ENCODE measurements around the gene SCYGR8.

Gene SCYGR8

DNA sequence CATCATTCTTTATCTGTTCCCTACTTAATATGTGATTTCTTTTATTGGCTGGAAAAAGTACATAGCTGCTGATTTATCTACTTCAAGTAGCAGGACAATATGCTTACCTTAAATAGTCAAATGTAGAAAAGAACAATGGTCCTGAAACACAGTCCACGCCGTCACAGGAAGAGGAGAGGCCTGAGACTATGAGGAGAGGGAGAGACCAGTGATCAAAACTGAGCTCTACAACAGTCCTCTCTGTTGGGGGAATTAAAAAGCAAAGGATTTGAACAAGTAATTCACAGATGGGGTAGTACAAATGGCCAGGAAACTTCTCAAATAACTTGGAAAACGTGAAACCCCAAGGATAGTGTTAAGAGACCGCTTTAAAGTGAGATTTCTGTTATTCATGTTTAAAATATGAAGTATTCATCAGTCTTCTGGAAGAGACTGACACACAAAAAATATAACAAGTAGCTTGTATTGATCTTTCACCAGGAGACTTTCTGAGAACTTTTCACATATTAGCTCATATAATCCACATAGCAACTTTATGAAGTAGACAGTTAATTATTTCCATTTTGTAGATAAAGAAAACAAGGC, 20.2 kb downstream of the SCYGR8 start:
- DNase-seq: no peak

DNA sequence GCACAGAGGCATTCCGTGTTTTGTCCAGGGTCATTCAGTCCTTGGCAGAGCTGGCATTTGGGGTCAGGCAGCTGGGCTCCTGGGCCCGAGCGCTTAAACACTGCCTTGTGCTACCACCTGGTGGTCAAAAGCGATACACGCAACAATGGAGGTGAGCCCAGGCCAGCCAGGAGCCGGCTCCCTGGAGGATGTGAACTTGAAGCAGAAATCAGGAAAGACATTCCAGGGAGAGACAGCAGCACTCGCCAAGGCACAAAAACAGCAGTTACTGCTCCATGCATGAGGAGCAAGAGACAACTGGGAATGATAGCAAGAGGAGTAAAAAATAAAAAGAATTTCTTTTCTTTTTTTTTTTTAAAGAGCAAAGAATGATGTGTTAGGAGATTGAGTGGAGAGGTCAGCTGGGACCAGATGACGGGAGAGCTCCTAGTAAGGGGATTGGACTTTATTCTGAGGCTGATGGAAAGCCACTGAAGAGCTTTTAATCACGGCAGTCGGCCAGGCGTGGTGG, 20.7 kb downstream of the SCYGR8 start:
- peak; percentile 43 for DNase-seq

DNA sequence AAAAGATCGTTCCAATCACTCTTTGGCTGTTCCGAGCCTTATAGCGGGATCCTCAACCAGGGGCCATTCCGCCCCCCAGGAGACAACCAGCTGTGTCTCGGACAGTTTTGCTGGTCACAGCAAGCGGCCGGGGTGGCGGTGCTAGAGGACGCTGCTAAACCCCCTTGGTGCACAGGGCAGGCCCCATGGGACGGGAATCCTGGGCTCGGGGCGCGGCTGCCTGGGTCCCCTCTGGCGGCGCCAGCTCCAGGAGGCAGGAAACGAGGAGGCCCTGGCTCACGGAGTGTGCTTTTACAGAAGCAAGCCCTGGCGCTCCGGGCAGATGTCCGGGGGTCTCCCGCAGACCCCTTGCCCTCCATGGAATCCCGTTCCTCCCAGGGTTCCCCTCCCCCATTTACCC, 22.1 kb downstream of the SCYGR8 start:
- no peak for DNase-seq

DNA sequence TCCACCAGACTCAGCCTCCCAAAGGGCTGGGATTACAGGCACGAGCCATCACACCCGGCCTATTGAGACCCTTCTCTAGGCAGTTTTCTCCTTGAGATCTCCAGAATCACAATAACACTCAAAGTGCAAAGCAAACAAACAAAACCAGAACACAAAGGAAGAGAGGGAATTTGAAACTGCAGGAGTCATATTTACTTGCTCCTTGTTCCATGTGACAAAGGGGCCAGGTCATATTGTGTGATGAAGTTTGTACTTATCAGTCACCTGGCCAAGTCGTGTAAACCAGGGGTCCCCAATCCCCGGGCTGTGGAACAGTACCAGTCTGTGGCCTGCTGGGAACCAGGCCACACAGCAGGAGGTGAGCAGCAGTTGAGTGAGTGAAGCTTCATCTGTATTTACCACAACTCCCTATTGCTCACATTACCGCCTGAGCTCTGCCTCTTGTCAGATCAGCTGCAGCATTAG, 26.5 kb downstream of the SCYGR8 start:
- no peak for DNase-seq

DNA sequence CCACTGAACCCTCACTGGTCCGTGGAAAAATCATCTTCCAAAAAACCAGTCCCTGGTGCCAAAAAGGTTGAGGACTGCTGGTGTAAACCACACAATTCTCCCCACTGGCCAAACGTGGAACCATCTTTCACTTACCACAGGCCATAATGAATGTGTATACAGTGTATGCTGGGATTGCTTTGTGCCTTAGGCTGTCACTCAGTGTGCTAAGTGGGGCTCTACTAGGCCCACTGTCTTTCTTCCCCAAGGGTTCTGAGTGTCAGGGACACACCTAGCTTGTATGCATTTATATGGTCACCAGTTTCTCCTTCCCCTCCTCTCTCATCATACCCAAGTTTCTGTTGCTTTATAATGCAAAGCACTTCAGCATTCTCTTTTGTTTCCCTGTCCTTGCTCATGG, 27.2 kb downstream of the SCYGR8 start:
- no peak for DNase-seq

DNA sequence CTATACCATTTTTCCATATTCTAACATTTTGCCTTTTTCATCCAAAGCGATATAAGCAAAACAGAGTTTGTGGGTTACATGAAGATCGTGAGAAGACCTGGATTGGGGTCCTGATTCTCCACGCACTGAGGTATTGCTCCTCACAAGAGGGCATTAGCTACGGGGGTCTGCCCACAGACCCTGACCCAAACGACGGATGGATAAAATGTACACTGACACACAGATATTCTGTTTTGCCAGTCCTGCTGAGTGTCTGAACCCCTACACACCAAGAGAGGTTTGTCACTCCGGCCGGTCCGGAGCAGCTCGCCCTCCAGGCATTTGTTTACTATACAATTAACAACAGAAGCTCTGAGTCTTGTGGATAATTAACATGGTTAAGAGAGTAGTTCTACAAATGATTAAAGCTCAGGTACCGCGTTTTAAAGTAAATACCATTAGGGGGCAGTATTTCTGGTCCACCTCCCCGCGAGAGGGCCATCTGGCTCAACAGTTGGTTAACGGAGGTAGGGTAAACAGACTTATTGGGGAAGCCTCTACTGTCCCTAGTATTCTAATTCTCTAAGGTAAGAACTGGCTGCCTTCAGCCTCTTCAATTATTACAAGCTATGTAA, 28.4 kb downstream of the SCYGR8 start:
- no peak for DNase-seq

DNA sequence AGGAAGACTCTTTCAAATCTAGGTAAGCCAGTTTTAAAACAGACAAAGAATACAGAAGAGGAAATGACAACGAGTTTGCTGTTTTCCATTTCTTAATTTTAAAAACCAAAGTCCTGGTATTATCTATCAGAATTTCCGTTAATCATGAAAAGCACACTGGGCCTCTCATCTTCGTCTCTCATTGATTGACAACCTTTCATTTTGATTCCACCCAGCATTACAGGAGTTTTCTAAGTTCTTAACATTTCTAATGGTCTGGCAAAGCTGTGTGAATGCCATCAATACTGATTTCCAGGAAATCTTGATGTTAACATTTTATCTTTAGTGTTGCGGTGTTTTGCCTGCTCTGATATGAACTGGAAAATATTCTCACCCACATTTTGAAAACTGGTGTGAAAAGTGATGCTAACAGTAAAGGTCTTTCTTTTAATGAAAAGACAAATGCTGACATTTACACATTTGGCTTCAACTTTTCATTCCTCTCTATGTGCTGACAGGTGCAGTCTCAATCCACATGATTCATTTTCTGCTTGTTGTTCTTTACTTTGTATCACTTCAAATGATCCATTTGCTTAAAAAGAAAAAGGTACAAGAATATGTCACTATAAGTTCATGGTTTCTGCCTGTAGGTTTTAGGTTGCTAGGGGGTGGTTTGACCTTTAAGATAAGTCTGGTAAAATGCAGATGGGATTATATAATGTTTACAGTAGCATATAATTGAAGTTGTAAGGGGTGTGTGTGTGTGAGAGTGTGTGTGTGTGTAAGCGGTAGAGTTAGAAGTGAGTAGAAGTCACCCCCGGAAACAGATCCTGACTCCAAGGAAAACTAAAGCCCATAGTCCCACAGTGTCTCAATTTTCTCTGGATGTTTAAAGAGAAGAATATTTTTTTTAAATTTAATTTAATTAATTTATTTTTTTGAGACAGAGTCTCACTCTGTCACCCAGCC, 29.5 kb downstream of the SCYGR8 start:
- no peak for DNase-seq

DNA sequence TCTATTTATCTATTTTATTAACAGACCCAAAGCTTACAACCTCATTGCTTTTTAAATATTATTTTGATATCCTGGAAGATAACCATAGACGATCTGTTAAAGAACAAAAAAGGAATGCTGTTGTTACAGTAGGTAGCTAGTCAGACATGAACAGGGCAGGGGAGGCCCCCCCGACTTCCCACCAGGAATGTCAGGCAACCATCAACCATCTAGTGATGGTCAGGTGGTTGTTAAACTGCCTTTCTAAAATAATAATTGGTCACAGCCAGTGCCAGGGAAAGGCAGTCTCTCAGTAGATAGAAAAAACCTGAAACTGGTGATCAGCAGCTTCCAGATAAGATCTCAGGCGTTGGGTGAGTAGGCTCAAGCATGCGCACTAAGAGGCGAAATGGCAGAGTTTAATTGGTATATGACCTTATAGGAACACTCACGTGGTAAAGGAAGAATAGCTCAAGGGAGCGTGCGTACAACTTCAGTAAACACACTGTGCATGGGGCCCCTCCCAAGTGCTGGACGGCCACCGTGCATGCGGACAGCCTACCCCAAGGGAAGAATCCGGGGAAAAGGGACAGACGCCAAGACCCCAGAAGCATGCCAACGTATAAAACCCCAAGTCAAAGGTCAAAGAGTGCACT, 35.4 kb downstream of the SCYGR8 start:
- no peak for DNase-seq

DNA sequence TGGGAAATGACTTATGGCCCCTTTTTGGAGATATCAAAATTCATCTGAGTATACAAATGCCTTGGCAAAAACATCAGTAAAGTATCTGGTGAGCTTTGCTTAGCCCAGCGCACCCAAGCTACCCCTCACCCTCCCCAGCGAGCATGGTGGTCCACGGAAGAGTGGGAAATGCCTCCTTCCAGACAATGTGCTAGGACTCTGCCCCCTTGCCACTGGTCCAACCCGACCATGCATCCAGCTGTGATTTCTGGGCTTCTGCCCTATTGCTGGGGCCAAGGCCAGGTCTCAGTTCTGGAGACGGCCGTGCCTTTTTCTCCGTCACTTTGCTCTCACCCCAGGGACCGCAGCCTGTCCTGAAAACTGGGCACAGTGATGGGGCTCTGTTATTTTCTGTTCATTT, 36.1 kb downstream of the SCYGR8 start:
- no peak for DNase-seq

DNA sequence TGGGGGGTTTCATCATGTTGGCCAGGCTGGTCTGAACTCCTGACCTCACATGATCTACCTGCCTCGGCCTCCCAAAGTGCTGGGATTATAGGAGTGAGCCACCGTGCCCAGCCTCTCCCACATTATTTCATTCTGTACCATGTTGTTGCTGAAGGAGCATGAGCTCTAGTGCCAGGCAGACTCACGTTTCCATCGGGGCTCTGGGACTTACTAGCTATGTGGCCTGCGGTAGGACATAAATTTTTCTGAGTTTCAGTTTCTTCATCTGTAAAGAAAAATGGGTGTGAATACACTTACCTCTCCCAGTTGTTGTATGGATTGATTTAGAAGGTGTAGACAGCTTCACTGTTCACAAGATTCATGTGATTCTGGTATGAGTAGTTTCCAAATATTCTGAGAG, 37.1 kb downstream of the SCYGR8 start:
- no peak for DNase-seq

DNA sequence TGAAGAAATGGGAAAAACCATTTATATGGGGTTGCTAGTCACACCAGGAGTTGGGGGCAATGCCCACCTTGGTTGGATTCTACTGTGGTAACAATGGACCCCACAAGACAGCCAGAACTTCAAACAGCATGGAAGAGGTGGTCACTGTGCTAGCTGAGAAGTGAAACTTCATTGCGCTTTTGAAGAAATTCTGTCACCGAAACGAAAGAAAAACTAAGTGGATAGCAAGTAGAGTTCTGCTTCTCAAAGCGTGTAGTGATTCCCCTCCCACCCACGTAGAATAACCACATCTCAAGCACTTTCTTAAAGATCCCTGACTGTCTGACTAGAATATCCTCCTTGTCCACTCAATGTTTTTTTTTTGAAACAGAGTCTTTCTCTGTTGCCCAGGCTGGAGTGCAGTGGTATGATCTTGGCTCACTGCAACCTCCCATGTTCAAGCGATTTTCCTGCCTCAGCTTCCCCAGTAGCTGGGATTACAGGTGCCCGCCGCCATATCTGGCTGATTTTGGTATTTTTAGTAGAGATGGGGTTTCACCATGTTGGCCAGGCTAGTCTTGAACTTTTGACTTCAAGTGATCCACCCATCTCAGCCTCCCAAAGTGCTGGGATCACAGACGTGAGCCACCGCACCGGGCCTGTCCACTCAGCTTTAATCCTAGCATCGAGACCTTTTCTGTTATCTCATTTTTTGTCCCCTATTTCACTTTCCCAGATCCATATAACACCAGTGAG, 37.9 kb downstream of the SCYGR8 start:
- DNase-seq: no peak

DNA sequence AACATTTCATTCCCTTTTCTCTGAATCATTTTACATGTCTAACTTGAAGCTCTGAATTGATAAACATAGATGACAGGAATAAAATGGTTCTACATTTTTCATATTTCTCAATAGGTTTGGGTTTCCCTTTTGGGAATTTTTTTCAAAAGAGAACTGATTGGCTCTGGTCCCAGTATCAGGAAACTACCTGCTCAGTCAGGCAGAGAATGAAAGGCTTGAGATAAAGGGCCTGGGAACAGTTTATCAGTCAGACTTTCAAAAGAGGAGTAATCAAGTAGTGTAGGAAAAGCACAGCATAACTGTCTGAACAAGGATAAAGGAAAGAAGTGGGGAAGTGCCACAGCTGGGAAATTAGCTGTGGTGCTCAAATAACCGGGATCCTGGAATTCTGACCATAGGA, 39.6 kb downstream of the SCYGR8 start:
- DNase-seq: no peak

DNA sequence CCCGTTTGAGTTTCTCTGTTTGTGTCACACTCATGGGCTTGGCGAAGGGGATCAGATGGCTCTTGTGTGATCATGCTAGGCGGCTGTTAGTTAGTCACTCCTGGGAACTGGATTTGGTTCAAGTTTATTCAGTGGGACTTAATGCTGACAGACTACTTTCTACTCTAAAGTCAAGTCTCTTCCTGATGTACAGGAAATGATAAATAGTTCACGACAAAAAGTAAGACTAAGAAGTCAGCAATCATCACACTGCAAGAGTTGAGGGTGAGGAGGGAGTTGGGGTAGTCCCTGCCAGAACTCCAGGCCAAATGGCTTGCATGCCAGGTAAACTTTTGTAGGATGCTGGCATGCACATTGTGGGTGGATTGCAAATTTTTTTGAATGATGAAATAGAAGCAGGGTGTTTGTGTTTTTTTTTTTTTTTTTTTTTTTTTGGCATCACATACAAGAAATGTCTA, 42.9 kb downstream of the SCYGR8 start:
- no peak for DNase-seq

DNA sequence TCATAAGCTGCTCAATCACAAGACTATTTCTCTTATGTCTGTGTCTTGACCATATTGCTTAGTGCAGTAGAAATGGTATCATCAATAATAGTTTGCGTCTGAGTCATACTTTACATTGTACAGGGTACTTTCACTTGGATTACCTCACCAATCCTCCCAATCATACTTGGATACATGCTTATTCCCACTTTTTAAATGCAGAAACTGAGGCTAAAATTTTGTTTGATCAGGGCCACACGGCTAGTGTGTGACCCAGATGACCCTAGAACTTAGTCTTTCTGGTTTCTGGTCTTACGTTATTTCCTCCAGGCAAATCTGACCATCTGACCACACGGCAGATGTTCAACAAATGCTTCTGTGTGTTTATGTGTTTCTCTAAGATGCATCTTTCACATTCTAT, 44.1 kb downstream of the SCYGR8 start:
- DNase-seq: no peak

DNA sequence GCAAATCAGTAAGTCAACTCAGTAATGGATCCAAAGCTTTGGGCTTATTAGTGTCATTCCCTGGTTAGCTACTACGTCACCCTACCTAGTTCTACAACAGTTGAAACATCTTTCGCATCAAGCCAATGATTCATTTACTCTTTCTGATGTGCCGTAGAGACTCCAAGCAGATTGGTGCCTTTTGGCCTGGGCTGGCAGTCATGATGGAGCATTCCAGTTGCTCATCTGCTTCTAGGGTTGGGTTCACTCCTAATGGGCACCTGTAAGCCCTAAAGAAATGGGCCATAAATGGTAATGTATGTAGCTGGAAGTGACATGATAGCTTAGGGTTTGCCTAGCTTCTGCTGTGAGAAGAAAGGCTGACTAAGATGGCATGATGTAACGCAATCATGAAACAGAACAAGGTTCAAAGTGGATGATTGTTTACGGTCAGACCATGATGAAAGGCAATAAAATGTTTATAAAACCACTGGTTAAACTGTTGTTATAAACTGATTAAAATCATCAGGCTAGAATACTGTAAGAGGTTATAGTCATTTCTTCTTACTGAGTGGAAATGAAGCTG, 47.5 kb downstream of the SCYGR8 start:
- DNase-seq: no peak
